Astrocyte of the cerebellum (primary cell): ENCODE measurements around the gene GRWD1.

ENCODE experiments used
- DNase-seq: peaks from one replicate; pipeline ENCODE4 v3.0.0-alpha.2; 2011; ENCODE audit warnings: low read depth
- H3K4me3 ChIP-seq: 2 replicates; pipeline ENCODE4 v1.5.1; 2011; ENCODE audit warnings: mild to moderate bottlenecking, low read depth, low read length, moderate library complexity
- in situ Hi-C: cut with HindIII; loops from 2 replicates; pipeline ENCODE4 v1.10.0; 2017; ENCODE audit warnings: low sequenced_read_pairs
- TF ChIP-seq, protein P1 (sequence below): IDR thresholded peaks from 2 replicates; pipeline ENCODE4 v1.5.1; 2012; ENCODE audit warnings: low read length, low read depth, moderate library complexity, mild to moderate bottlenecking; ENCODE audit errors: missing control alignments

Gene GRWD1

GRCh38 chr19:48461982-48462655 lies 16.3 kb downstream of the GRWD1 start:
- no peak overlapping the region for H3K4me3 ChIP-seq
- TF ChIP-seq, protein P1, sequence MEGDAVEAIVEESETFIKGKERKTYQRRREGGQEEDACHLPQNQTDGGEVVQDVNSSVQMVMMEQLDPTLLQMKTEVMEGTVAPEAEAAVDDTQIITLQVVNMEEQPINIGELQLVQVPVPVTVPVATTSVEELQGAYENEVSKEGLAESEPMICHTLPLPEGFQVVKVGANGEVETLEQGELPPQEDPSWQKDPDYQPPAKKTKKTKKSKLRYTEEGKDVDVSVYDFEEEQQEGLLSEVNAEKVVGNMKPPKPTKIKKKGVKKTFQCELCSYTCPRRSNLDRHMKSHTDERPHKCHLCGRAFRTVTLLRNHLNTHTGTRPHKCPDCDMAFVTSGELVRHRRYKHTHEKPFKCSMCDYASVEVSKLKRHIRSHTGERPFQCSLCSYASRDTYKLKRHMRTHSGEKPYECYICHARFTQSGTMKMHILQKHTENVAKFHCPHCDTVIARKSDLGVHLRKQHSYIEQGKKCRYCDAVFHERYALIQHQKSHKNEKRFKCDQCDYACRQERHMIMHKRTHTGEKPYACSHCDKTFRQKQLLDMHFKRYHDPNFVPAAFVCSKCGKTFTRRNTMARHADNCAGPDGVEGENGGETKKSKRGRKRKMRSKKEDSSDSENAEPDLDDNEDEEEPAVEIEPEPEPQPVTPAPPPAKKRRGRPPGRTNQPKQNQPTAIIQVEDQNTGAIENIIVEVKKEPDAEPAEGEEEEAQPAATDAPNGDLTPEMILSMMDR, result no peak
- no peak for DNase-seq
- in situ Hi-C loops, result no loop called here

- no peak for DNase-seq
- TF ChIP-seq, protein P1, result no peak
- no peak overlapping the region for H3K4me3 ChIP-seq
- in situ Hi-C loops, result no loop called here
Measured at GRCh38 chr19:48465215-48465614, 19.4 kb downstream of the GRWD1 start.

DNA sequence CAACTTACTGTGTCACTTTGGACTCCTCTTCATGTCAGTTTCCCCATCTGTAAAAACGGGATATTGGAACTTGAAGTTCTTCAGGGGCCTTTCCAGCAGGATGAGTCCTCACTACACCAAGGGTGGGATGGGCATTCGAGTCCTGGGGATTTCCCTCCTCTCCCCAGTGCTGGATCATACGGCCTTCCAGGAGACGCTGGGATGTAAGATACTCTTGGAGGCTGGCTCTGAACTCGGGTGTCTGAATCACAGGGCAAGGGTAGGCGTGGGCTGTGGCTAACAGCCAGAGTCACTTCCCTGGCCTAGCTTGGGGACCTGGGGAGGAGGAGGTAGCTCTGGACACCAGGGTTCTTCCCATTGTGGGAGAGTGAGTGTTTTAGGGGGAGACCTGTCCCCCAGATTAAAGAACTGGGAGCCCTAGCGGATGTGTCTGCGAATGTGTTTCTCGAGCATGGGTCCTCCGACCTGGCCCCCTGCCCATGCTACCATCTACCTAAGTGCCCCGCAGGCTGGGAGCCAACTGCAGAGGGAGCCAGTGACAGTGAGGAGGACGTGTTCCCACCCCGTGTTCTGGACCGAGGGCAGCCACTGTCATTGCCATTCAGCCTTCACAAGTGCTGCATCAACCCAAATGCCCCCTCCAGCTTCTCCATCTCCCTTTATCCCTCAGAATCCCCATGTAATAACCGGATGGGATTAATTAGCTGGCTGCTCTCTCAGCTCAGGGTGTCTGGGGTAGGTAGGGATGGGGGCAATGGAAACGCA lies 21.0 kb downstream of the GRWD1 start:
- in situ Hi-C loops, result no loop called here
- no peak for DNase-seq

DNA sequence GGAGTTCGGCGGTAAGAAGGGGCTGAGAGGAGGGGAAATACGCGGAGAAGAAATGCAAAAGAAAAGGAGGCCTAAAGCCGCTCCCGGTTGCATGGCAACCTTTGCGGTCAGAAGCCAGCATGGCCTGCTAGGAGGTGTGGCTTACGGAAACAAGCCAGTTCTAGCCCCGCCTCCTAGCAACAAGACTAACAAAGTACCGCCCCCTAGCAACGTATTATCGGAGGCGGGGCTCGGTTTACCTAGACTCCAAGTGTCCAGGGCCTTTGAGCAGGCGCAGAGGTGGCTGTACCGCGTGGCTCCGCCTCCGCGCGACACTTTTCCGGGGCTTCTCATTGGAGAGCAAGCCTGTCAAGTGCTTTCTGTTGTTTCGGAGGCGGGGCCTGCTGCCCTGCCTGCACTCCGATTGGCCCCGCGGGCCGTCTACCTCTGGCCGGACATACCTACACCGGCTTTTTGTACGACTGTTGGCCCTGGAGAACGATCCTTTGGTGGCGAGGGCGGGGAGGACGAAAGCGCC lies 23.0 kb downstream of the GRWD1 start:
- H3K4me3 ChIP-seq, result peak overlapping the region; percentile 94
- TF ChIP-seq, protein P1, result no peak
- peak; percentile 100 for DNase-seq
- in situ Hi-C loops, result no loop called here

More for the DNA sequence above, 21.0 kb downstream of the GRWD1 start:
- TF ChIP-seq, protein P1, result no peak
- no peak overlapping the region for H3K4me3 ChIP-seq

DNA sequence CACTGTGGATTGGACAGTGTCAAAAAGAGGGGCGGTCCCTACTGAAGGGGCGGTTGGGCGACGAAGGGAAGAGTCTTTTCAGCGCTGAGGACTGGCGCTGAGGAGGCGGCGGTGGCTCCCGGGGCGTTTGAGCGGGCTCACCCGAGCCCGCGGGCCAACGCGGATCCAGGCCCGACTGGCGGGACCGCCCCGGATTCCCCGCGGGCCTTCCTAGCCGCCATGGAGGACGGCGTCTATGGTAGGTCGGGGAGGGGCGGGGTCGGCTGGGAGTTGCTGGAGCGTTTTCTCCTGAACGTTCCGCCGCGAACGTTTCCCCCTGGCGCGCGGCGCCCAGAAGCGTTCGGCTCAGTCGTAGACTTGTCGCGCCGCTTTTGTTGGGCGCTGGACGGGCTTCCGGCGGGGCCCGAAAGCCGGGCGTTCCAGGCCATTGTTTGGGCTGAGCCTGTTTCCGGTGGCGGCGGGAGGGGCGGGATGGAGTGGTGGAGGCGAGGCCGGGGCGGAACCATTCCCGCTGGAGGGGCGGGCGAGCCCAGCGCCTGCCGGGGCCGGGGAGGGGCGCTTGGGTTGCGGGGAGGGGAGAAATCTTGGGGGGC lies 23.6 kb downstream of the GRWD1 start, which contains the start of gene CYTH2:
TSS of gene CYTH2 (plus strand) at position 81 of the 593 bp plus-strand sequence. CDS start at position 220, 139 bp downstream.
- DNase-seq, result peak; percentile 42
- in situ Hi-C loops, result no loop called here
- TF ChIP-seq, protein P1, result no peak

DNA sequence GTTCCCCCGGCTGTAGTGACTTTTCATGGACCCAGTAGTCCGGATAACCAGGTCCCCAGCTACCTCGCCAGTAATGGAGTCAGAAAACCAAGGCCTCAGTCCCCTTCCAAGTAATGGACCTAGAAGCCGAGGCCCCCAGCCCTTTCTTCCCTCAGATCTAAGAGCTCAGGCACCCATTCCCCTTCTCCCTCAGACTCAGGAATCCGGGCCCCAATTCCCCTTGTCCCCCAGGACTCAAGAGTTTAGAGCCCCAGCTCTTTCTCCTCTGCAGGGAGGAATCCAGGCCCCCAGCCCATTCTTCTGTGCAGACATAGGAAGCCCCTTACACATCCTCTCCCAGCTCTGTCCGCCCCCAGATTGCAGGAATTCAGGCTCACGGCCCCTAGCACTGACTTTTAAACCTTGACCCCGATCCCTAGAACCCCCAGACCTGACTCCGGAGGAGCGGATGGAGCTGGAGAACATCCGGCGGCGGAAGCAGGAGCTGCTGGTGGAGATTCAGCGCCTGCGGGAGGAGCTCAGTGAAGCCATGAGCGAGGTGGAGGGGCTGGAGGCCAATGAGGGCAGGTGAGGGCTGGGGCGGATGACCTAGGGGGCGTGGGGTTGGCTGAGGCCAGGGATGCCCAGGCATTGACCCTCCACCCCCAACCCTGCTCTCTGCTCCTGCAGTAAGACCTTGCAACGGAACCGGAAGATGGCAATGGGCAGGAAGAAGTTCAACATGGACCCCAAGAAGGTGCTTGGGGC lies 24.3 kb downstream of the GRWD1 start:
- peak overlapping the region; percentile 94 for H3K4me3 ChIP-seq
- DNase-seq, result no peak
- TF ChIP-seq, protein P1, result no peak
- in situ Hi-C loops, result no loop called here

More for the DNA sequence above, 23.6 kb downstream of the GRWD1 start, which contains the start of gene CYTH2:
- peak within 1 kb of the TSS; percentile 94 for H3K4me3 ChIP-seq
